HepG2 (cell line): ENCODE data around the gene BHLHE23.

Experiments used
- EZH2 ChIP-seq: conservative IDR thresholded peaks from 2 replicates; pipeline ENCODE4 v1.6.1; 2012; ENCODE audit warnings: mild to moderate bottlenecking, low read depth, low read length, moderate library complexity
- NR3C1 ChIP-seq: sonication (generic); formaldehyde crosslinking; IDR thresholded peaks from 2 replicates; pipeline ENCODE4 v1.4.0; 2020; ENCODE audit warnings: missing genetic modification reagents
- TAF1 ChIP-seq: sonication (generic); formaldehyde crosslinking; IDR thresholded peaks from 2 replicates; pipeline ENCODE4 v1.4.0; 2020; ENCODE audit warnings: missing genetic modification reagents
- XRCC5 ChIP-seq: fragments of 200-400 bp; formaldehyde crosslinking; optimal IDR thresholded peaks from 2 replicates; pipeline ENCODE3; 2017; ENCODE audit warnings: mild to moderate bottlenecking, low read length
- ZNF335 ChIP-seq: sonication (generic); formaldehyde crosslinking; IDR thresholded peaks from 2 replicates; pipeline ENCODE4 v1.4.0; 2020; ENCODE audit warnings: missing genetic modification reagents
- TF ChIP-seq, protein P1 (sequence below): sonication (generic); formaldehyde crosslinking; IDR thresholded peaks from 2 replicates; pipeline ENCODE4 v1.8.1; 2022; ENCODE audit warnings: mild to moderate bottlenecking, missing genetic modification reagents
- TF ChIP-seq, protein P2 (sequence below): sonication (generic); formaldehyde crosslinking; IDR thresholded peaks from 2 replicates; pipeline ENCODE4 v1.5.0; 2020; ENCODE audit warnings: mild to moderate bottlenecking, missing genetic modification reagents, moderate library complexity

DNA sequence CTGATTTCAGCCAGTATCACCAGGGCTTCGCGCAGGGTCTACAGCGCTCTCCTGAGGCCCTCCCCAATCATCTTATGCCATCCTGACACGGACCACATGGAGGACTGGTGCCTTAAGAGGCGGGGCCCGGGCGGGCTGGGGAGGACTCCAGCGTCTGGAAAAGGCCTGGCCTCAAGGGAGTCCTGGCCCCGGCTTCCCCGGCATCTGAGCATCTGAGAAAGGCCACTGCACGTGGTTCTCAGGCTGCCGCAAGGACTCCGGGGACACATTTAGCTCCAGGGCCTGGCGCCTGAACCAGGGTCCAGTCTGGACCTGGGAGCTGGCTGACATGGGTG, 21.4 kb downstream of the BHLHE23 start:
- TF ChIP-seq TAF1 (CRISPR knock-in tag): no peak
- no peak for TF ChIP-seq ZNF335
- TF ChIP-seq NR3C1 (CRISPR knock-in tag): no peak
- TF ChIP-seq EZH2: no peak
- TF ChIP-seq XRCC5: no peak
- TF ChIP-seq, protein P1, sequence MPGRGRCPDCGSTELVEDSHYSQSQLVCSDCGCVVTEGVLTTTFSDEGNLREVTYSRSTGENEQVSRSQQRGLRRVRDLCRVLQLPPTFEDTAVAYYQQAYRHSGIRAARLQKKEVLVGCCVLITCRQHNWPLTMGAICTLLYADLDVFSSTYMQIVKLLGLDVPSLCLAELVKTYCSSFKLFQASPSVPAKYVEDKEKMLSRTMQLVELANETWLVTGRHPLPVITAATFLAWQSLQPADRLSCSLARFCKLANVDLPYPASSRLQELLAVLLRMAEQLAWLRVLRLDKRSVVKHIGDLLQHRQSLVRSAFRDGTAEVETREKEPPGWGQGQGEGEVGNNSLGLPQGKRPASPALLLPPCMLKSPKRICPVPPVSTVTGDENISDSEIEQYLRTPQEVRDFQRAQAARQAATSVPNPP (CRISPR knock-in tag): no peak
- TF ChIP-seq, protein P2, sequence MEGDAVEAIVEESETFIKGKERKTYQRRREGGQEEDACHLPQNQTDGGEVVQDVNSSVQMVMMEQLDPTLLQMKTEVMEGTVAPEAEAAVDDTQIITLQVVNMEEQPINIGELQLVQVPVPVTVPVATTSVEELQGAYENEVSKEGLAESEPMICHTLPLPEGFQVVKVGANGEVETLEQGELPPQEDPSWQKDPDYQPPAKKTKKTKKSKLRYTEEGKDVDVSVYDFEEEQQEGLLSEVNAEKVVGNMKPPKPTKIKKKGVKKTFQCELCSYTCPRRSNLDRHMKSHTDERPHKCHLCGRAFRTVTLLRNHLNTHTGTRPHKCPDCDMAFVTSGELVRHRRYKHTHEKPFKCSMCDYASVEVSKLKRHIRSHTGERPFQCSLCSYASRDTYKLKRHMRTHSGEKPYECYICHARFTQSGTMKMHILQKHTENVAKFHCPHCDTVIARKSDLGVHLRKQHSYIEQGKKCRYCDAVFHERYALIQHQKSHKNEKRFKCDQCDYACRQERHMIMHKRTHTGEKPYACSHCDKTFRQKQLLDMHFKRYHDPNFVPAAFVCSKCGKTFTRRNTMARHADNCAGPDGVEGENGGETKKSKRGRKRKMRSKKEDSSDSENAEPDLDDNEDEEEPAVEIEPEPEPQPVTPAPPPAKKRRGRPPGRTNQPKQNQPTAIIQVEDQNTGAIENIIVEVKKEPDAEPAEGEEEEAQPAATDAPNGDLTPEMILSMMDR (CRISPR knock-in tag): no peak
